Measurements from ENCODE around the gene CDC42SE2. TPM values are rescaled to one million over a fixed set of nuclear protein-coding genes. Genes with fewer than 3 reads are reported as not detected.

The CDC42SE2 gene
- polyA plus RNA-seq, 1 experiment = 27.4 TPM

GRCh38 chr5:131256507-131256823, 7.4 kb upstream of the CDC42SE2 start:
- no peaks in the 10 kb centered on the region for H3K27me3 ChIP-seq (ENCODE audit: control insufficient read depth, insufficient read depth, low read length)
- DNase-seq (ENCODE audit: low read depth, low spot score) = no peak
- no peak overlapping the region for H3K4me3 ChIP-seq (ENCODE audit: low read depth, low read length)
- POLR2A ChIA-PET = interaction anchor here (0.7 to 1.0 kb wide), 2 partner anchors 60 to 124 kb away, joined by 3 to 6 read pairs; no protein-coding TSS in a partner anchor
- CTCF ChIA-PET = interaction anchor here (0.6 kb wide), 1 partner anchor 35 kb away, joined by 3 read pairs; no protein-coding TSS in a partner anchor
- no peak overlapping the region for H3K27ac ChIP-seq (ENCODE audit: low read depth, low read length)
- TF ChIP-seq CTCF (IDR thresholded peaks at IDR 0.05; ENCODE audit: low read depth, low read length) = no peak
- no peaks in the 10 kb centered on the region for H3K9me3 ChIP-seq (ENCODE audit: control insufficient read depth, insufficient read depth, low read length)

DNA sequence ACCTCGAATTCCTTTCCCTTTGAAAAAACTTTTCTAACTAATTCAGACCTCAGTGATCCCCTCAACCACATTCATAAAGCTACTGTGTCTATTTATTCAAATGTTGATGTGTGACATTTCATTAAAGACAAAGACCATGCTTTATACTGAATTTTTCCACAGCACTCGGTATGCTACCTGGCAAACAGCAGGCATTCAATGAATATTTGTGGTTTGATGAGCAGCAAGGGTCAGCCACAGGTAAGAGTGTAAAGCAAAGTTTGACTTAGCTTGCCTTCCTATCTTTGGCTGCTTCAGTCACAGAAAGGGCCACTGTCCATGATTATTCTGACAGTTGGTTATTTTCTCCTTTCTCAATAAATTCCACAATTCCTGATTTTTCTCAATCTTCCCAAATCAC, 5.1 kb upstream of the CDC42SE2 start:
- no peak overlapping the region for H3K27ac ChIP-seq (ENCODE audit: low read depth, low read length)
- H3K4me3 ChIP-seq (ENCODE audit: low read depth, low read length) = no peak overlapping the region
- POLR2A ChIA-PET = no interaction called here

DNA sequence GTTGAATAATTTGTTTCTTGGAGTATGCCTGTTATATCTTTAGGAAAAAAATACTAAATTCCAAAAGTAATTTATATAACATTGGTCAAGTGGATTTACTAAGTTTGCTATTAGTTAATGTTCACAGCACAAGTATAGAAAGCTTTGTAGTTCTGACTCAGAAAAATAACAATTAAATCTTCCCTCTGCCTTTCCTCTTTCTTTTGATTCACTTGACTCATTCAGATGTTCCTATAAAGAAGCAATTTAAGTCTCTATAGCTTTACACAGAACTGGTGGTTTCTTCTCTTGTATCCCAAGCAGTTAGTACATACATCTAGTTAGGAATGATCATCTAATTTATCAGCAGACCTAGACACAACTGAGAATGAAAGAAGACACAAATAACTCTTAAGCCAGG, 4.5 kb upstream of the CDC42SE2 start:
- Histone ChIP-seq H3K27me3 (ENCODE audit: control insufficient read depth, insufficient read depth, low read length) (no peaks in the 10 kb centered on the region), H3K9me3 (ENCODE audit: control insufficient read depth, insufficient read depth, low read length) (no peaks in the 10 kb centered on the region), H3K4me3 (ENCODE audit: low read depth, low read length) (no peak overlapping the region), H3K27ac (ENCODE audit: low read depth, low read length) (no peak overlapping the region)
- CTCF ChIA-PET = no interaction called here
- no peak for TF ChIP-seq CTCF (IDR thresholded peaks at IDR 0.05; ENCODE audit: low read depth, low read length)
- DNase-seq (ENCODE audit: low read depth, low spot score) = no peak
- POLR2A ChIA-PET = no interaction called here

More for the DNA sequence above, 5.1 kb upstream of the CDC42SE2 start:
- no peak for TF ChIP-seq CTCF (IDR thresholded peaks at IDR 0.05; ENCODE audit: low read depth, low read length)
- H3K9me3 ChIP-seq (ENCODE audit: control insufficient read depth, insufficient read depth, low read length) = no peaks in the 10 kb centered on the region
- no peak for DNase-seq (ENCODE audit: low read depth, low spot score)
- no peaks in the 10 kb centered on the region for H3K27me3 ChIP-seq (ENCODE audit: control insufficient read depth, insufficient read depth, low read length)
- CTCF ChIA-PET = no interaction called here

GRCh38 chr5:131260895-131261294, 3.0 kb upstream of the CDC42SE2 start:
- no peak for DNase-seq (ENCODE audit: low read depth, low spot score)
- ChIA-PET POLR2A (no interaction called here), CTCF (no interaction called here)

DNA sequence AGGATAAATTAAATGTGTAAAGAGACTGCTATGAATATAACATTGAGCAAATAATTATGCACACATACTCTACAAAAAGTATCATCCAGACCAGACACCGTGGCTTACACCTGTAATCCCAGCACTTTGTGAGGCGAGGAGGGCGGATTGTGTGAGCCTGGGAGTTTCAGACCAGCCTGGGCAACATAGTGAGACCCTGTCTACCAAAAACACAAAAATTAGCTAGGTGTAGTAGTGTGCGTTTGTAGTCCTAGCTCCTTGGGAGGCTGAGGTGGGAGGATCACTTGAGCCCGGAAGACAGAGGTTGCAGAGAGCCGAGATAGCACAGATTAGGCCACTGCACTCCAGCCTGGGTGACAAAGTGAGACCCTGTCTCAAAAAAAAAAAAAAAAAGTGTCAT, 2.4 kb upstream of the CDC42SE2 start:
- H3K27ac ChIP-seq (ENCODE audit: low read depth, low read length) = no peak overlapping the region
- TF ChIP-seq CTCF (IDR thresholded peaks at IDR 0.05; ENCODE audit: low read depth, low read length) = no peak
- no peaks in the 10 kb centered on the region for H3K9me3 ChIP-seq (ENCODE audit: control insufficient read depth, insufficient read depth, low read length)
- CTCF ChIA-PET = no interaction called here
- POLR2A ChIA-PET = no interaction called here
- H3K4me3 ChIP-seq (ENCODE audit: low read depth, low read length) = no peak overlapping the region
- no peak for DNase-seq (ENCODE audit: low read depth, low spot score)
- no peaks in the 10 kb centered on the region for H3K27me3 ChIP-seq (ENCODE audit: control insufficient read depth, insufficient read depth, low read length)

More at GRCh38 chr5:131260895-131261294, 3.0 kb upstream of the CDC42SE2 start:
- Histone ChIP-seq H3K27ac (ENCODE audit: low read depth, low read length) (no peak overlapping the region), H3K27me3 (ENCODE audit: control insufficient read depth, insufficient read depth, low read length) (no peaks in the 10 kb centered on the region), H3K4me3 (ENCODE audit: low read depth, low read length) (no peak overlapping the region), H3K9me3 (ENCODE audit: control insufficient read depth, insufficient read depth, low read length) (no peaks in the 10 kb centered on the region)
- no peak for TF ChIP-seq CTCF (IDR thresholded peaks at IDR 0.05; ENCODE audit: low read depth, low read length)
